GM18868 (cell line): Measurements from ENCODE around the gene GPS2.

Experiments used
- ATAC-seq: cut with Tn5 transposase; IDR thresholded peaks from one replicate; pipeline ENCODE4 v1.9.1; 2021; ENCODE audit warnings: mild to moderate bottlenecking, moderate library complexity; ENCODE audit not compliant: unreplicated experiment

Gene GPS2

GRCh38 chr17:7318121-7318860 lies 3.1 kb upstream of the GPS2 start:
- no peak for ATAC-seq

GRCh38 chr17:7317161-7317803 lies 2.1 kb upstream of the GPS2 start:
- no peak for ATAC-seq

- ATAC-seq = no peak
These were observed 543 bp upstream of the GPS2 start for GRCh38 chr17:7315570-7316235.

GRCh38 chr17:7313890-7314718 lies 1.1 kb downstream of the GPS2 start:
- no peak for ATAC-seq

GRCh38 chr17:7313088-7313889 lies 1.9 kb downstream of the GPS2 start:
- ATAC-seq = no peak

- no peak for ATAC-seq
These were observed 2.6 kb downstream of the GPS2 start for GRCh38 chr17:7312432-7313087.

- ATAC-seq = no peak
These were observed 4.0 kb downstream of the GPS2 start for GRCh38 chr17:7311110-7311705.

- ATAC-seq = no peak
These were observed 5.5 kb downstream of the GPS2 start for GRCh38 chr17:7309628-7310027.

- ATAC-seq = no peak
These were observed 6.3 kb downstream of the GPS2 start for GRCh38 chr17:7308625-7309433.

GRCh38 chr17:7307686-7308624 lies 7.2 kb downstream of the GPS2 start:
- ATAC-seq = no peak

GRCh38 chr17:7306911-7307685 lies 8.1 kb downstream of the GPS2 start, which contains the start of gene EIF5A:
TSS of gene EIF5A (plus strand) at chr17:7307628. CDS start at chr17:7309636, 2,008 bp downstream.
- peak; percentile 72 for ATAC-seq

GRCh38 chr17:7304179-7304578 lies 11.0 kb downstream of the GPS2 start:
- no peak for ATAC-seq

- ATAC-seq = no peak
These were observed 18.8 kb downstream of the GPS2 start for GRCh38 chr17:7296189-7296861.

- no peak for ATAC-seq
These were observed 19.7 kb downstream of the GPS2 start for GRCh38 chr17:7295230-7296180.

GRCh38 chr17:7294614-7295153 lies 20.5 kb downstream of the GPS2 start, which contains the start of gene YBX2:
TSS of gene YBX2 (minus strand) at chr17:7294639. CDS start at chr17:7294500, 139 bp downstream.
- ATAC-seq = no peak
